PFSK-1 (cell line): ENCODE data around the gene SPIRE1.

Experiments used
- POLR2AphosphoS5 ChIP-seq: IDR thresholded peaks from 2 replicates; pipeline ENCODE4 v1.6.1; 2012; ENCODE audit warnings: low read depth, mild to moderate bottlenecking, control low read depth, low read length, moderate library complexity
- TAF1 ChIP-seq: IDR thresholded peaks from 2 replicates; pipeline ENCODE4 v1.6.1; 2012; ENCODE audit warnings: low read length, control low read depth, borderline replicate concordance; ENCODE audit not compliant: insufficient read depth

GRCh38 chr18:12686100-12686499 lies 28.2 kb upstream of the SPIRE1 start:
- no peak for TF ChIP-seq TAF1
- no peak for TF ChIP-seq POLR2AphosphoS5
